Calu3 (cell line): ENCODE data around the gene KCNG2. TPM values are rescaled to one million over a fixed set of nuclear protein-coding genes. Genes with fewer than 3 reads are reported as not detected.

Source experiments
- BruUV-seq: library from RNA; stranded (reverse); fragments of 400-500 nt; replicated peaks from 2 replicates; lab custom pipeline; 2021; lab: Mats Ljungman, UMichigan
- CTCF ChIA-PET: fragments of 300-600 bp; sonication (Branson Sonifier 250); formaldehyde crosslinking; loops from one replicate; lab custom pipeline; 2022; ENCODE audit warnings: antibody characterized with exemption; lab: Charles Lee
- DNase-seq: peaks from one replicate; pipeline ENCODE4 v3.0.0; 2022
- H3K27ac Mint-ChIP-seq: one replicate; pipeline ENCODE4 v1.8.0; 2022; ENCODE audit warnings: mixed read lengths; ENCODE audit not compliant: unreplicated experiment
- H3K27me3 Mint-ChIP-seq: one replicate; pipeline ENCODE4 v1.8.0; 2022; ENCODE audit warnings: mixed read lengths; ENCODE audit not compliant: unreplicated experiment
- H3K36me3 Mint-ChIP-seq: one replicate; pipeline ENCODE4 v1.8.0; 2022; ENCODE audit warnings: mild to moderate bottlenecking, moderate library complexity, mixed read lengths; ENCODE audit not compliant: insufficient read depth, unreplicated experiment
- H3K4me1 Mint-ChIP-seq: one replicate; pipeline ENCODE4 v1.8.0; 2022; ENCODE audit warnings: mild to moderate bottlenecking, low read depth, mixed read lengths; ENCODE audit not compliant: unreplicated experiment
- H3K4me3 Mint-ChIP-seq: one replicate; pipeline ENCODE4 v1.8.0; 2022; ENCODE audit warnings: mild to moderate bottlenecking, low read depth, moderate library complexity, mixed read lengths; ENCODE audit not compliant: unreplicated experiment
- H3K9me3 Mint-ChIP-seq: one replicate; pipeline ENCODE4 v1.8.0; 2022; ENCODE audit warnings: low read depth, mixed read lengths; ENCODE audit not compliant: unreplicated experiment
- CTCF ChIP-seq: fragments of 200-600 bp; IDR thresholded peaks from one replicate; pipeline ENCODE4 v1.8.0; 2022; ENCODE audit warnings: antibody characterized with exemption; ENCODE audit not compliant: unreplicated experiment
- intact Hi-C: fragments of 100-400 bp; cut with micrococcal nuclease; formaldehyde crosslinking; loops from one replicate; pipeline ENCODE4 v1.10.0; 2022; ENCODE audit not compliant: unreplicated experiment
- total RNA-seq: library from RNA; stranded (reverse); gene quantifications from 2 replicates; pipeline ENCODE4 v1.2.3, GENCODE V29; 2022

KCNG2 gene
- total RNA-seq, 1 experiment from 2014 or later = not detected

- peaks cover 2% of the 10 kb centered on the region for H3K9me3 Mint-ChIP-seq
- H3K36me3 Mint-ChIP-seq = no peaks in the 10 kb centered on the region
- BruUV-seq = no TSS peak
- no peak overlapping the region for H3K4me3 Mint-ChIP-seq
- H3K4me1 Mint-ChIP-seq = no peaks in the 10 kb centered on the region
- intact Hi-C loops = no loop called here
- no peak for TF ChIP-seq CTCF
- CTCF ChIA-PET = no interaction called here
- peaks cover 18% of the 10 kb centered on the region for H3K27me3 Mint-ChIP-seq
- H3K27ac Mint-ChIP-seq = no peak overlapping the region
- no peak for DNase-seq
Measured at GRCh38 chr18:79778291-79778791, 19.4 kb upstream of the KCNG2 start.

GRCh38 chr18:79779021-79779699 is 18.6 kb upstream of the KCNG2 start:
- TF ChIP-seq CTCF = no peak
- intact Hi-C loops = no loop called here
- H3K27ac Mint-ChIP-seq = no peak overlapping the region
- H3K4me1 Mint-ChIP-seq = no peaks in the 10 kb centered on the region
- no peak for DNase-seq
- H3K9me3 Mint-ChIP-seq = peaks cover 2% of the 10 kb centered on the region
- no peak overlapping the region for H3K4me3 Mint-ChIP-seq
- peaks cover 18% of the 10 kb centered on the region for H3K27me3 Mint-ChIP-seq
- H3K36me3 Mint-ChIP-seq = no peaks in the 10 kb centered on the region
- no TSS peak for BruUV-seq
- CTCF ChIA-PET = no interaction called here

- Mint-ChIP-seq H3K27ac (no peak overlapping the region), H3K27me3 (peaks cover 18% of the 10 kb centered on the region), H3K36me3 (no peaks in the 10 kb centered on the region), H3K9me3 (peaks cover 2% of the 10 kb centered on the region), H3K4me1 (no peaks in the 10 kb centered on the region), H3K4me3 (no peak overlapping the region)
- TF ChIP-seq CTCF = no peak
- BruUV-seq = no TSS peak
- intact Hi-C loops = no loop called here
- CTCF ChIA-PET = no interaction called here
- DNase-seq = no peak
Measured at GRCh38 chr18:79779700-79780190, 18.0 kb upstream of the KCNG2 start.

- Mint-ChIP-seq H3K27me3 (peaks cover 18% of the 10 kb centered on the region), H3K4me3 (no peak overlapping the region), H3K36me3 (no peaks in the 10 kb centered on the region), H3K4me1 (no peaks in the 10 kb centered on the region), H3K9me3 (peaks cover 2% of the 10 kb centered on the region), H3K27ac (no peak overlapping the region)
- intact Hi-C loops = no loop called here
- CTCF ChIA-PET = no interaction called here
- no TSS peak for BruUV-seq
- TF ChIP-seq CTCF = no peak
- no peak for DNase-seq
Measured at GRCh38 chr18:79780547-79780946, 17.2 kb upstream of the KCNG2 start.
